ENCODE measurements around the gene TMEM191B. TPM values are rescaled to one million over a fixed set of nuclear protein-coding genes. Genes with fewer than 3 reads are reported as not detected.
"Not testable (repeated sequence)": the region's sequence is repeated elsewhere in the genome, so short reads cannot be mapped to it uniquely, and the experiment has no call there.

TMEM191B gene
- polyA plus RNA-seq, 1 donor: 8.1 TPM

GRCh38 chr22:18558939-18559338 lies 31.3 kb downstream of the TMEM191B start:
- H3K4me3 ChIP-seq (ENCODE audit: low read length); H3K9me3 ChIP-seq (ENCODE audit: control insufficient read depth, low read depth, low read length); H3K27me3 ChIP-seq (ENCODE audit: control insufficient read depth, insufficient read depth, low read length); H3K36me3 ChIP-seq (ENCODE audit: control insufficient read depth, insufficient read depth, low read length); H3K4me1 ChIP-seq (ENCODE audit: control insufficient read depth, insufficient read depth, low read length); H3K27ac ChIP-seq (ENCODE audit: low read length); DNase-seq: not testable (repeated sequence)
- WGBS (ENCODE audit: insufficient coverage, low lambda C conversion rate): no CpG with 5 or more reads among the region's 6 CpGs

DNA sequence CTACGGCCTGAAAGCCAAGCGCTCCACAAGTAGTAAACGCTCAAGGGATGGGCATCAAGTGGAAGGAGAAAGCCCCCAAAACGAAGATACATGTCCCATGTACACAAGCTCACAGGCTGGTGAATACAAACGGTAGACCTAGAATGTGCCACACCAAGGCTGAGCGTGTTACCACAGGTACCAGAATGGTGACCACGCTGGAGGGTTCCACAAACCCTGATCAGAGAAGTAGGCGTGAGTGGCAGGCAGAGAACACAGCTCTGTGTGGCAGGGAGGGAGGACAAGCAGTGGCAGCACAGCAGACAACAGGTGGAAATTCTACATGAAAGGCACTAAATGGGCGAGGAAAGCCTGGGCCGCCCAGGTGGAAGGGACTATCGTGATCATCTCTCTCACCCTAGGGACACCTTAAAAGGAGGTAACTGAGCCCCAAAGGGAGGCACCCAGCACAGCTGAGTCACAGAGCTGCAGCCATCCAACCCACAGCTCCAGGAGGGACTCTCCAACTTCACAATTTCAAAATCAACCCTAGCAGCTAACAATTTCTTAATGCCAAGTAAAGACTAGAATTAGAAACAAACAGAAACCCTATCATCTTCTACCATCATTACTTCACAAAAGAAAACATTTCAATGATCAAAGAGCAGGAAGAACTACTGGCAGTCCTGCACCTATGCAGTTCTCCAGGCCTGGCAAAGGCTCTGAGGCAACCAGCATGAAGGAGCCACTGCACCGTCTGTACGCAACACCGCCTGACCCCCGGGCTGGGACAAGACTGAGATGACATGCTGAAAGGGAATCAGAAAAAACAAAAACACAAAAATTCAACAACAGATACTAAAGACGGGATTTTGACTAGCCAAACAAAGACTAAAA lies 32.7 kb downstream of the TMEM191B start:
- not testable (repeated sequence) for H3K27me3 ChIP-seq (ENCODE audit: control insufficient read depth, insufficient read depth, low read length); H3K4me3 ChIP-seq (ENCODE audit: low read length); DNase-seq; H3K4me1 ChIP-seq (ENCODE audit: control insufficient read depth, insufficient read depth, low read length); H3K9me3 ChIP-seq (ENCODE audit: control insufficient read depth, low read depth, low read length); H3K27ac ChIP-seq (ENCODE audit: low read length); H3K36me3 ChIP-seq (ENCODE audit: control insufficient read depth, insufficient read depth, low read length)
- WGBS (ENCODE audit: insufficient coverage, low lambda C conversion rate): no CpG with 5 or more reads among the region's 16 CpGs

DNA sequence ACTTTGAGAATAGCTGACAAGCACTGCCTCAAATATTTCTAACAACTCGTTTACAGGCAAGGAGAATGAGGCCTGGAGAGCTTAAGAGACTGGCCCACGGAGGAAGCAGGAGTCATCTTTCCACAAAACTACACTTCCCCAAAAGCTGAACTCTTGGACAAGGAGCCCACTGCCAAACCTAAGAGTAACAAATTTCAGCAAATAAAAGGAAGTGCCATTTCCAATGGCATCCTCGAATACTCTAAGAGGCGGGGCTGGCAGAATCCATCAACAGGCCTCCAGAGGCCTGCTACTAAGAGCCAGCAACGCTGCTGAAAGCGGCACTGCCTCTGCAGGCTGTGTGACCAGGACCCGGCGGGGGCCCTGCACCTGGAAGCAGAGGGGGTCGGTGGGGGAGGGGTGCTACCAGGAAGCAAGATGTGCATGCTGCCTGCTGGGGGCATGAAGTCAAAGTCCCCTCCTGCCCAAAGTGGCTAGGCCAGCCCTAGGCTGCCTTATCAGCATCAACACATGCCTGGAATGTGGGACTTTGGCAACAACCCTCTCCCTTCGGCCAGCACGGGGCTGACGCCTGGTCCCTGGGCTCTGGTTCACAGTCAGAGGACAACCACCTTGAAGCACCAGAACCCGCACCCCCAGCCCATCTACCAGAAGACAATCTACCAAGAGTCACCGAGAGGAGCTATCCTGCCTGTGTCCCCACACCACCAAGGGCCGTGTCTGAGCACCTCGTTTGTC lies 43.1 kb downstream of the TMEM191B start:
- not testable (repeated sequence) for H3K4me1 ChIP-seq (ENCODE audit: control insufficient read depth, insufficient read depth, low read length); H3K27ac ChIP-seq (ENCODE audit: low read length)
- no CpG with 5 or more reads among the region's 16 CpGs for WGBS (ENCODE audit: insufficient coverage, low lambda C conversion rate)

DNA sequence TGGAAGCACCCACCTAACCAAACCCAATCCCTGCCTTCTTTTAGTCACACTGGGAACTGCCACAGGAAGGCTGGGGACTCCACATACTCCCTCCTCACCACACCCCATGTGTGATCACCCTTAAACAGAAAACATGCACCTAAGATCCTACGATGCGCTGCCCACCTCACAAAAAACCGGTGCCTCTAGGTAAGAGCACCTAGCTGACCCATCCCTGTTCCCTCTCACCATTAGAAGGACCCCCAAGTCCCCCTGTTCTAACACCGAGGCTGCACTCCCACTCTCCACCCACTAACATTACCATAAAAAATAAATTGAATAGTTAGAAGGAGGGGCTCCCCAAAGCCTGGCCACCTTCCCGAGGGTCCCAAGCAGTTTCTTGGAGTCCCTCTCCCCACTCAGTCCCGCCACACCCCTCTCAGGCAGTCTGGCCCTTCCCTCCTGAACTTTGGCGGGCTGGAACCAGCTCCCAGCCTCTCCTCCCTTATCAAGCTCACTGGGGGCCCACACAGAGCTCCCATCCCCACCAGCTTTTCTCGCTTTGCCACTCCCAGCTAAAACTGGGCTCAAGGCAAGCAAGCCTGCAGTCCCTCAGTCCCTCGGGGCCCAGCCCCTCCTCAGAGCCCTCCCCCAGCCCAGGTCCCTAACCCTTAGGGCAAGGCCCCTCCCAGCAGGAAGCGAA lies 46.0 kb downstream of the TMEM191B start:
- H3K36me3 ChIP-seq (ENCODE audit: control insufficient read depth, insufficient read depth, low read length); H3K4me1 ChIP-seq (ENCODE audit: control insufficient read depth, insufficient read depth, low read length); H3K9me3 ChIP-seq (ENCODE audit: control insufficient read depth, low read depth, low read length); DNase-seq; H3K27me3 ChIP-seq (ENCODE audit: control insufficient read depth, insufficient read depth, low read length): not testable (repeated sequence)
- peak overlapping the region; percentile 51 for H3K27ac ChIP-seq (ENCODE audit: low read length)
- peak overlapping the region; percentile 28 for H3K4me3 ChIP-seq (ENCODE audit: low read length)
- no CpG with 5 or more reads among the region's 10 CpGs for WGBS (ENCODE audit: insufficient coverage, low lambda C conversion rate)

More for the DNA sequence above, 43.1 kb downstream of the TMEM191B start:
- H3K9me3 ChIP-seq (ENCODE audit: control insufficient read depth, low read depth, low read length); DNase-seq; H3K36me3 ChIP-seq (ENCODE audit: control insufficient read depth, insufficient read depth, low read length); H3K27me3 ChIP-seq (ENCODE audit: control insufficient read depth, insufficient read depth, low read length); H3K4me3 ChIP-seq (ENCODE audit: low read length): not testable (repeated sequence)

GRCh38 chr22:18574555-18574954 lies 47.0 kb downstream of the TMEM191B start:
- H3K27me3 ChIP-seq (ENCODE audit: control insufficient read depth, insufficient read depth, low read length); H3K4me3 ChIP-seq (ENCODE audit: low read length); DNase-seq; H3K36me3 ChIP-seq (ENCODE audit: control insufficient read depth, insufficient read depth, low read length); H3K9me3 ChIP-seq (ENCODE audit: control insufficient read depth, low read depth, low read length); H3K27ac ChIP-seq (ENCODE audit: low read length); H3K4me1 ChIP-seq (ENCODE audit: control insufficient read depth, insufficient read depth, low read length): not testable (repeated sequence)
- no CpG with 5 or more reads among the region's 13 CpGs for WGBS (ENCODE audit: insufficient coverage, low lambda C conversion rate)

DNA sequence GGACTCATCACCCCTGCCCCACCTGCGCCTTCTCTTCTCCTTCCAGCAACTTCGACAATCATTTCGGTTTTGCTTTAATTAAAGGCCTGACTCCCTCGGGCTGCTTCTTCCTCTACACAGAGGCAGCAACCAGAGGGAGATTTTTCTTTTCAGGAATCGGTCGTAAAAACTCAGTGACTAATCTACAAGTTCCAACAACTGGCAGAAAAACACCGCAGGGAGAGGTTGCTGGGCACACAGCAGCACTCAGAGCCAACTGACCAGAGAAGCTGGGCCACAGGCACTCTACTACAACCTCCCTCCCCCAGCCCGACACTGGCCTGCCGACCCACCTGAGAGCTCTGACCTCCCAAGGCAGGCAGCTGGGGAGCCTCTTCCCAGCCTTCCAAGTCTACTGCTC lies 48.1 kb downstream of the TMEM191B start:
- H3K9me3 ChIP-seq (ENCODE audit: control insufficient read depth, low read depth, low read length); H3K27me3 ChIP-seq (ENCODE audit: control insufficient read depth, insufficient read depth, low read length); H3K36me3 ChIP-seq (ENCODE audit: control insufficient read depth, insufficient read depth, low read length); H3K4me3 ChIP-seq (ENCODE audit: low read length); H3K27ac ChIP-seq (ENCODE audit: low read length); H3K4me1 ChIP-seq (ENCODE audit: control insufficient read depth, insufficient read depth, low read length); DNase-seq: not testable (repeated sequence)
- WGBS (ENCODE audit: insufficient coverage, low lambda C conversion rate): no CpG with 5 or more reads among the region's 9 CpGs

DNA sequence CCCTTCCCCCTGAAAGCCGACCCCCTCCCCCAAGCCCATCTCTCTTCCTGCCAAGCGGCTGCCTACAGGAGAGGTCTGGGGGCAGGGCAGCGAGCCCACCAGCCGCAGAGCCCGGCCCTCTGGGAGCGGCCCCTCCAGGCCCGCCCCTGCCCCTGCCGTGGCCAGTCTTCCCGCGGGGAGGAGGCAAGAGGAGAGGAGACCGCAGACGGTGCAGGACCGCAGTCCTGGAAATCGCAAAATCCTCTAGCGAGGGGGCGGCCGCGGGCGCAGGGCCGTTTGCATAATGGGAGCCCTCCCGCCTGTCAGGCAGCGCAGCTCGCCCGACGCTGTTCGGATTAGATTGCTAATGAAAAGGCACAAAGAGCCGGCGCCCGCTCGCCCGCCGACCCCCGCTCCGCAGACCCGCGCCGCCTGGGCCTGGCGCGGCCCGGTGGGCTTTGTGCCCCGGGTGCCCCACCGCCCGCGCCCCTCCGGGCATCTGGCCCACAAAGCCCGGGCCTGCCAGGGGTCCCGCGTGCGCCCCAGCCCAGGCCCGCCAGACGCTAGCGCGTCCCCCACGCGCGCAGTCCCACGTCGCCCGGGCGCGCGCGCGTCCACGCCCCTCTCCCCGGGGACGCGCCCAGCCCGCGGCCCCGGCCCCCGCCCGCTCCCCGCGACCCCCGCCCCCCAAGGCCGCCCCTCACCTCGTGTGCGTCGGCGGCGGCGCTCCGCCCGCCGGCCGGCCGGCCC lies 49.7 kb downstream of the TMEM191B start:
- not testable (repeated sequence) for H3K9me3 ChIP-seq (ENCODE audit: control insufficient read depth, low read depth, low read length); H3K27ac ChIP-seq (ENCODE audit: low read length); H3K27me3 ChIP-seq (ENCODE audit: control insufficient read depth, insufficient read depth, low read length); DNase-seq; H3K36me3 ChIP-seq (ENCODE audit: control insufficient read depth, insufficient read depth, low read length); H3K4me3 ChIP-seq (ENCODE audit: low read length); H3K4me1 ChIP-seq (ENCODE audit: control insufficient read depth, insufficient read depth, low read length)
- WGBS (ENCODE audit: insufficient coverage, low lambda C conversion rate): no CpG with 5 or more reads among the region's 88 CpGs

GRCh38 chr22:18577847-18578246 lies 50.2 kb downstream of the TMEM191B start:
- peak in 1 of 2 donors; percentile 13 for DNase-seq
- H3K27ac ChIP-seq (ENCODE audit: low read length); H3K9me3 ChIP-seq (ENCODE audit: control insufficient read depth, low read depth, low read length); H3K36me3 ChIP-seq (ENCODE audit: control insufficient read depth, insufficient read depth, low read length); H3K27me3 ChIP-seq (ENCODE audit: control insufficient read depth, insufficient read depth, low read length); H3K4me1 ChIP-seq (ENCODE audit: control insufficient read depth, insufficient read depth, low read length): not testable (repeated sequence)
- H3K4me3 ChIP-seq (ENCODE audit: low read length): peak overlapping the region; percentile 31
- no CpG with 5 or more reads among the region's 53 CpGs for WGBS (ENCODE audit: insufficient coverage, low lambda C conversion rate)
